Measurements from ENCODE around the gene LAMA2.

DNA sequence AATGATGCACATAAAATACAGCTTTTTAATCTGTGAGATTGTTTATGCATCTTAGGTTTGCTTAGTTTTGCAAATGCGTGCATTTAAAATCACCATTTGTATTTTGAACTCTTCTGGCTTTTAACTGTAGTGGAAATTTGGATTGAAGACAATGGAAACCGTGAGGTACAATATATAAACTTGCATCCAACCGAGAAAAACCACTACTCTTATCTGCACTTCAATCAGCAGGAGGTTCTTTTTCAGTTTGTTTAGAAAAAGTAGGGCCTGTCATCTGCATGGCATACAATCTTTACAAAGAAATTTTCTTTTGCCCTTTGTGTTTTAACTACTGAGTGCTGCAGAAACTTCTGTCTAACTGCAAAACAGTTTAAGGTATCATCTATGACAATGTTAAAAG is 132.8 kb downstream of the LAMA2 start:
- no peak for TF ChIP-seq CTCF (IDR thresholded peaks at IDR 0.05)
- TF ChIP-seq POLR2AphosphoS5 (IDR thresholded peaks at IDR 0.05), result no peak
- no peak for TF ChIP-seq EP300 (IDR thresholded peaks at IDR 0.05)
